HepG2 (cell line): ENCODE results near the gene UCKL1. TPM values are rescaled to one million over a fixed set of nuclear protein-coding genes. Genes with fewer than 3 reads are reported as not detected.

Experiments
- CBX1 ChIP-seq: IDR thresholded peaks from one replicate; pipeline ENCODE4 v1.6.1; 2016; ENCODE audit warnings: antibody characterized with exemption, low read depth
- ESRRA ChIP-seq: sonication (generic); formaldehyde crosslinking; IDR thresholded peaks from 2 replicates; pipeline ENCODE4 v1.5.1; 2020; ENCODE audit warnings: mild to moderate bottlenecking, low read depth, missing genetic modification reagents
- FOSL2 ChIP-seq: sonication (generic); formaldehyde crosslinking; IDR thresholded peaks from 2 replicates; pipeline ENCODE4 v1.4.0; 2020; ENCODE audit warnings: missing genetic modification reagents
- FOXA3 ChIP-seq: IDR thresholded peaks from 2 replicates; pipeline ENCODE4 v1.6.1; 2016; ENCODE audit warnings: missing genetic modification reagents, missing compliant biosample characterization
- FOXP1 ChIP-seq, 2 experiments: fragments of 450-650 bp in 1 of 2; IDR thresholded peaks; 2 replicates each; pipeline ENCODE4 v1.6.1; 2017 to 2018; ENCODE audit warnings: antibody characterized with exemption in 1 of 2
- GABPB1 ChIP-seq: IDR thresholded peaks from 2 replicates; pipeline ENCODE4 v1.6.1; 2016; ENCODE audit warnings: mild to moderate bottlenecking, missing genetic modification reagents, moderate library complexity, missing compliant biosample characterization
- HBP1 ChIP-seq: IDR thresholded peaks from 2 replicates; pipeline ENCODE4 v1.6.1; 2016; ENCODE audit warnings: low read depth, control low read depth
- HOMEZ ChIP-seq: IDR thresholded peaks from 2 replicates; pipeline ENCODE4 v1.6.1; 2016; ENCODE audit warnings: low read depth
- IRF2 ChIP-seq: IDR thresholded peaks from 2 replicates; pipeline ENCODE4 v1.6.1; 2018; ENCODE audit warnings: missing genetic modification reagents, missing compliant biosample characterization
- KDM2A ChIP-seq: sonication (generic); formaldehyde crosslinking; IDR thresholded peaks from 2 replicates; pipeline ENCODE4 v1.4.0; 2020; ENCODE audit warnings: low read depth, missing genetic modification reagents, borderline replicate concordance
- POLR2G ChIP-seq: fragments of 200-400 bp; formaldehyde crosslinking; IDR thresholded peaks from 2 replicates; pipeline ENCODE4 v1.6.1; 2018; ENCODE audit warnings: mild to moderate bottlenecking, low read depth, low read length, moderate library complexity
- SMARCC2 ChIP-seq: fragments of 450-650 bp; IDR thresholded peaks from 2 replicates; pipeline ENCODE4 v1.6.1; 2017; ENCODE audit warnings: antibody characterized with exemption, mild to moderate bottlenecking
- SMARCE1 ChIP-seq: fragments of 450-650 bp; IDR thresholded peaks from 2 replicates; pipeline ENCODE4 v1.6.1; 2017; ENCODE audit warnings: borderline replicate concordance
- TFE3 ChIP-seq: IDR thresholded peaks from 2 replicates; pipeline ENCODE4 v1.6.1; 2016
- THAP7 ChIP-seq: sonication (generic); formaldehyde crosslinking; IDR thresholded peaks from 2 replicates; pipeline ENCODE4 v1.8.1; 2023; ENCODE audit warnings: mild to moderate bottlenecking, missing genetic modification reagents
- TOPORS ChIP-seq: sonication (generic); formaldehyde crosslinking; IDR thresholded peaks from 2 replicates; pipeline ENCODE4 v1.8.0; 2023; ENCODE audit warnings: mild to moderate bottlenecking, missing genetic modification reagents
- ZBTB2 ChIP-seq: sonication (generic); formaldehyde crosslinking; IDR thresholded peaks from 2 replicates; pipeline ENCODE4 v1.8.0; 2022; ENCODE audit warnings: low read depth, missing genetic modification reagents
- ZBTB21 ChIP-seq: sonication (generic); formaldehyde crosslinking; IDR thresholded peaks from 2 replicates; pipeline ENCODE4 v1.4.0; 2020; ENCODE audit warnings: missing genetic modification reagents
- ZBTB26 ChIP-seq: IDR thresholded peaks from 2 replicates; pipeline ENCODE4 v1.6.1; 2016; ENCODE audit warnings: missing compliant biosample characterization, missing genetic modification reagents, borderline replicate concordance
- ZKSCAN1 ChIP-seq: fragments of 150-350 bp; IDR thresholded peaks from 2 replicates; pipeline ENCODE4 v1.6.1; 2014; ENCODE audit warnings: low read length
- ZNF766 ChIP-seq: sonication (generic); formaldehyde crosslinking; IDR thresholded peaks from 2 replicates; pipeline ENCODE4 v1.5.0; 2020; ENCODE audit warnings: missing genetic modification reagents, borderline replicate concordance
- ZSCAN30 ChIP-seq: sonication (generic); formaldehyde crosslinking; IDR thresholded peaks from 2 replicates; pipeline ENCODE4 v1.5.0; 2020; ENCODE audit warnings: mild to moderate bottlenecking, missing genetic modification reagents
- polyA plus RNA-seq, 8 experiments: library from polyadenylated mRNA; depleted of rRNA in 3 of 8; stranded (reverse) in 7 of 8; unstranded in 1 of 8; fragments of >200 nt; fragmentation: Illumina TruSeq in 4 of 8; extraction: Trizol in 4 of 8; gene quantifications; 2 replicates each; pipeline versions ENCODE4 v1.2.1 to v1.2.3, GENCODE V29; 2011 to 2016; ENCODE audit warnings: low read depth in 4 of 8, missing spikeins in 1 of 8, mixed read lengths in 1 of 8; ENCODE audit not compliant: insufficient read depth in 1 of 8
- total RNA-seq, 5 experiments: library from RNA; depleted of rRNA; stranded (reverse); fragments of >200 nt; fragmentation: Illumina TruSeq; extraction: Trizol; gene quantifications; 2 replicates each; pipeline ENCODE4 v1.2.3, GENCODE V29; 2016; ENCODE audit warnings: low read depth in 1 of 5

The UCKL1 gene
- total and polyA plus RNA-seq, 2 of the 13 experiments (the other 11 are each of a cell fraction or from before 2014, with no cell fraction given) = 50.2 to 126 TPM

GRCh38 chr20:63972312-63973159 is 16.3 kb upstream of the UCKL1 start (continued):
- TF ChIP-seq ZBTB26 (CRISPR knock-in tag) (peak; percentile 33; the same call in 1 of the 2 replicates), ZBTB2 (CRISPR knock-in tag) (no peak), FOSL2 (CRISPR knock-in tag) (peak; percentile 68), HOMEZ (CRISPR knock-in tag) (no peak; the same call in 1 of the 2 replicates), ESRRA (peak; percentile 76), ZSCAN30 (CRISPR knock-in tag) (no peak), POLR2G (peak; percentile 54), ZNF766 (CRISPR knock-in tag) (no peak), IRF2 (CRISPR knock-in tag) (peak; percentile 27; the same call in 1 of the 2 replicates), HBP1 (no peak), TFE3 (CRISPR knock-in tag) (no peak), ZKSCAN1 (no peak), THAP7 (CRISPR knock-in tag) (peak; percentile 24; the same call in 1 of the 2 replicates), FOXP1 (IDR thresholded peaks at IDR 0.05) (0 out of 2 replicates have a peak, but pooled peaks have one; percentile 49), FOXP1 (CRISPR knock-in tag; IDR thresholded peaks at IDR 0.05) (no peak), FOXA3 (CRISPR knock-in tag) (peak; percentile 82), TOPORS (CRISPR knock-in tag) (0 out of 2 replicates have a peak, but pooled peaks have one; percentile 27), ZBTB21 (CRISPR knock-in tag) (no peak), GABPB1 (CRISPR knock-in tag) (peak; percentile 59), SMARCC2 (no peak), SMARCE1 (no peak), KDM2A (peak; percentile 95), CBX1 (no peak)
